NCI-H128 (cell line): Measurements from ENCODE around the gene SLC7A10.

Experiments used
- DNase-seq: peaks from one replicate; lab custom pipeline; 2025; ENCODE audit not compliant: unreplicated experiment; lab: John Stamatoyannopoulos, UW

The SLC7A10 gene

GRCh38 chr19:33255781-33256180 is 30.1 kb upstream of the SLC7A10 start:
- DNase-seq = no peak

DNA sequence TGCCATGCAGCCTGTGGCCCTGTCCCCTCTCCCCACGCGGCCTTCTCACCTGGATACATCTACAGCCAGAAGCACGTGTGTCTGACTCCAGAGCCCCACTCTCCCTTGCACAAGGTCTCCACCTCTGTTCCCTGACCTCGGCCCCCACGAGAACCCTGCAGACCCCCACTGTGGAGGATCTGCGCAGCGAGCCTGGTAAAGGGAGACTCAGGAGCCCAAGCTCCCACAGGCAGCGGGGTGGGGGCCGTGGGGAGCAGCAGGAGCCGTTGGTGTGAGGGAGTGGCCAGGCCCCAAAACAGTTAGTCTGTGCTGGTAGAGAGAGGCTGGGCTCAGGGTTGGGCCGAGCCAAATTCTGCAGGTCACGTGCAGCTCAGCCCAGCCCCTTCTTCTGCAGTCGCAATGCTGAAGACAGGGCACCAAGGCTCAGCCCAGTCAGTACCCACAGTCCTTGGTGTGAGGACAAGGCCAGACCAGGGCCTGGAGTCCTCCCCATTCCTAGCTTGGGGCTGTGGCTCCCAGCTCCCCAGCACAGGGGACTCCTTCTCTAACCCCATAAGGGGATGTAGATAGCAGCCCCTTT is 28.7 kb upstream of the SLC7A10 start:
- DNase-seq = no peak

DNA sequence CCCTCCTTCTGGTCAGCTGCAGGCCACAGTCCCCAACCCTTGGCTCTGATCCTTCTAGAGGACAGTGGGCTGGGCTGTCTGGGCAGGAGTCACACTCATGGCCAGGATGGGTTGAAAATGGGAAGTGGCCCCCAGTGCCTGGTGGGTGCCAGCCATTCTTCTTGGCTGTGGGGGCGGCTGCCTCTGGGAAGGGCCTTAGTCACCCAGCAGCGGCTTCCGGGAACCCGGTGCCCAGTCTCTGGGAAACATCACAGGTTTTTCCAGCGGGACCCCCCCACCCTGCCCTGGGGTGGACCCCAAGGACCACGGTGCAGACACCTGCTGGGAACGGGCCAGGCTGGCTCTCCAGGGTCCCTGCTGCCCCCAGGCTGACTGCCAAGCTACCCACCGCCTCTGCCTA is 27.3 kb upstream of the SLC7A10 start:
- DNase-seq = no peak

DNA sequence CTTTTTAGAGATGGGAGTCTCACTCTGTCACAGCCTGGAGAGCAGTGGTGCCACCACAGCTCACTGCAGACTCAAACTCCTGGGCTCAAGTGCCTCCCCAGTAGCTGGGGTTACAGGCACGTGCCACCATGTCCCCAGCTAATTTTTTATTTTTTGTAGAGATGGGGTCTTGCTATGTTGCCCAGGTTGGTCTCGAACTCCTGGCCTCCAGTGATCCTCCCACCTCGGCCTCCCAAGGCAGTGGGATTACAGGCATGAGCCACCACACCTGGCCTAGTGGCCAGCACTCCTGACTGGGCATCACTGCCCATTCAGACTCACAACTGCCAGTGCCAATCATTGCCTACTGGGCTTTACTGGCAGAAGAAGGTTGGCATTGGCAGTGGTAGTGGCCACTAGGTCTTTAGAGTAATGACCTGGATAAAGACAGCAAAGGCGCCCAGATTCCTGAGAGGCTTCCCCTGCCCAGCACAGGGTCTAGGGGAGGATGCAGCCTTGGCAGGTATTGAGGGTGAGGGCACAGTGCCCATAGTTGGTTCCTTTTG is 26.8 kb upstream of the SLC7A10 start:
- DNase-seq = no peak

- DNase-seq = no peak
Observed at GRCh38 chr19:33251526-33252090, 26.0 kb upstream of the SLC7A10 start.

DNA sequence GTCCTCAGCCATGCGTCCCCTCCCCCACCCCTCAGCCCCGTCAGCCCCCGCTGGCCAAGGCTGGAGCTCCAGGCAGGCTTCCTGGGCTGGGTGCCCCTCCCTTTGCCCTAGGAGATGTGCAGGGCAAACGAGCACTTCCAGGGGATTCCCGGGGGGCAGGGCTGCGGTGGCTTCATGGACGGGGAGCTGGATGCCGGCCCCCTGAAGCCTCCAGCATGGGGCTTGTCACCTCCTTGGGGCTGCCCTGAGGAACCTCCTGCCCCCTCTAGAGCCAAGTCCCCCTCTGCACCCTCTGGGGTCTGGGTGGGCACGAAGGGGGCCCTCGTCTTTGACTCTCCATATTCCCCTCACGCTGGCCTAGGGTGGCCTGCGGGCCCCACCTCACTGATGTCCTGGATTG is 25.4 kb upstream of the SLC7A10 start:
- no peak for DNase-seq

GRCh38 chr19:33250500-33250899 is 24.9 kb upstream of the SLC7A10 start:
- DNase-seq = no peak

DNA sequence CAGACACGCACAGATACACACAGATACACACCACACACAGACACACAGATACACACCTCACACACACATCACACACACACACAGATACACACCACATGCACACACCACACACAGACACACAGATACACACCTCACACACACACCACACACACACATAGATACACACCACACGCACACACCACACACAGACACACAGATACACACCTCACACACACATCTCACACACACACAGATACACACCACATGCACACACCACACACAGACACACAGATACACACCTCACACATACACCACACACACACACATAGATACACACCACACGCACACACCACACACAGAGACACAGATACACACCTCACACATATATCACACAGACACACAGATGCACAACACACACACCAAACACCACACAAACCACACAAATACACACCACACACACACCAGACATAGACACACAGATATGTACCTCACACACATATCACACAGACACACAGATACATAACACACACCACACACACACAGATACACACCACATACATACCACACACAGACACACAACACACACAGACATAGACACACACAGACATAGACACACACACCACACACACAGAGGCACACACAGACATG is 24.2 kb upstream of the SLC7A10 start:
- DNase-seq = no peak

DNA sequence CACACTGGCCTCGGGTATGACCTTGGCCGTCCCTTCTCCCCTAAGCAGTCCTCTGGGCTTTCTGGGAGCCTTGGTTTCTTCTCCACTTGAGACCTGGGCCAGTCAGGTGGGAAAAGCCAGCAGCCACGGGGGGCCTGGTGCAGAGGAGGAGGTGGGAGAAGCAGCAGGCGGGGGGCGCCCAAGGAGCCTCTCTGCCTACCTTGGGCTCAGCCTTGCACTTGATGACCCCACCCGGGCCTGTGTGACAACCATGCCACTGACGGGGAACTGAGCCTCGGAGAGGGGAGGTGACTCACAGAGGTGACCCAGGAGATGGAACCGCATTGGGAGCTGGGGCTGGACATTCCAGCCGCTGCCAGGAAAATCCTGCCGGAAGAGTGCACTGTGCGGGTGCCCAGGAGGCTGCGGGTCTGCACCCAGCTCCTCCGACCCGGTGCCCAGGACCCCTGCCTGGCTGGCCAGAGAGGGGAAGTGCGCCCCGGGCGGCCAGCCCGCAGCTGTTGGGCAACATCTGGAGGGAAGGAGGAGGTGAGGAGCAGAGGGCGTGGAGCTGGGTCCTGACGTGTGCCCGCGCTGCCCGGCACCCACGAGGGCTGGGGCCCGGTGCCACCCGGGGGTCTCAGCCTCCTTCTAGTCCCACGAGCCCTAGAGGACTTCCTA is 23.4 kb upstream of the SLC7A10 start:
- no peak for DNase-seq

GRCh38 chr19:33248553-33248953 is 22.9 kb upstream of the SLC7A10 start:
- no peak for DNase-seq

- DNase-seq = no peak
Observed at GRCh38 chr19:33248104-33248503, 22.5 kb upstream of the SLC7A10 start.

DNA sequence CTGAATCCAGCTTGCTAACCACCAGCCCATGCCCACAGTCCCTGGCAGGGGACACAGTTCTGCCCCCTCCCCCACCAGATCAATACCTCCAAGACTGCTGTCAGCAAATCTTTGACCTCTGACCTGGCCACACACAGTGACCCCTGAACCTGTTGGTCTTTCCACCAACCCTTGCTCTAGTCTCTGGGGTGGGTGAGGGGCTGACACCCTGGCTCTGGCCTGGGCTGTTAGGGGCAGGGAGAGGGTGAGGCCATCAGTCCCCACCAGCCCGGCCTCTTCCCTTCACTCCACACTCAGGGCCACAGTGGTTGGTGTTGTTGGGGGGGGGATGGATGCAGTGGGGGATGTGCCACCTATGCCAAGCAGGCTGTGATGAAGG is 21.8 kb upstream of the SLC7A10 start:
- DNase-seq = no peak

- no peak for DNase-seq
Observed at GRCh38 chr19:33246709-33247440, 21.2 kb upstream of the SLC7A10 start.

- no peak for DNase-seq
Observed at GRCh38 chr19:33245948-33246708, 20.5 kb upstream of the SLC7A10 start.

DNA sequence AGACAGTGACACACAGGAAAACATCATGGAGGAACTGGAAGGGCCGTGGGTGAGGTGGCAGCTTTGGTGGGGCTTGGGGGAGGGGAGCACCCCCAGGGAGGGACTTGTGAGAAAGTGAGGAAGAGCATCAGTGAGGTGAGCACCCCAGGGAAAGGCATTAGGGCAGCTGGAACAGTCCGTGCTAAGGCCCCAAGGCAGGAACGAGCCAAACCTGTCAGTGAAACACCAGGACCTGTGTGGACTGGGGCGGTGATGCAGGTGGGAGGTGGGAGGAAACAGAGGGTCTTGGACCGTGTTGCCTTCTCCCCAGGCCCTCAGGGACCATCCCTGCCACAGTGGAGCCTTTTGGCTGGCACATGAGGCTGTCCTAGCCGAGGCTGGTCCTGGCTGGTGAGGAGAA is 17.3 kb upstream of the SLC7A10 start:
- no peak for DNase-seq

DNA sequence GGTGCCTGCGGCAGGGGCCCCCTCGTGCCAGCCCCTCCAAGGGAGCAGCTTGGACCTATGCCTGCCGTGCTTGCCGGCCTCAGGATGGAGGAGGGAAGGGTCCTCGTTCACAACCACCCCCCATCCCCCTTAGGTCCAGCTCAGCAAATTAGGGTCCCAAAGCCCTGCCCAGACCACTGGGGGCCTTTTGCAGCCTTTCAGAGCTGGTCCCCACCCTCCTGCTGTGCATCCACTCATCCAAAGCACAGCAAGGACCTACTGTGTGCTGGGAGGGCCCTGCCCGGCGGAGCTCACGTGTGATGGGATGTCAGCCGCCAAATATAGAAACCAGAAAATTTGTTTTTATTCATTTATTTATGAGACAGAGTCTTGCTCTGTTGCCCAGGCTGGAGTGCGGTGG is 16.5 kb upstream of the SLC7A10 start:
- DNase-seq = no peak

DNA sequence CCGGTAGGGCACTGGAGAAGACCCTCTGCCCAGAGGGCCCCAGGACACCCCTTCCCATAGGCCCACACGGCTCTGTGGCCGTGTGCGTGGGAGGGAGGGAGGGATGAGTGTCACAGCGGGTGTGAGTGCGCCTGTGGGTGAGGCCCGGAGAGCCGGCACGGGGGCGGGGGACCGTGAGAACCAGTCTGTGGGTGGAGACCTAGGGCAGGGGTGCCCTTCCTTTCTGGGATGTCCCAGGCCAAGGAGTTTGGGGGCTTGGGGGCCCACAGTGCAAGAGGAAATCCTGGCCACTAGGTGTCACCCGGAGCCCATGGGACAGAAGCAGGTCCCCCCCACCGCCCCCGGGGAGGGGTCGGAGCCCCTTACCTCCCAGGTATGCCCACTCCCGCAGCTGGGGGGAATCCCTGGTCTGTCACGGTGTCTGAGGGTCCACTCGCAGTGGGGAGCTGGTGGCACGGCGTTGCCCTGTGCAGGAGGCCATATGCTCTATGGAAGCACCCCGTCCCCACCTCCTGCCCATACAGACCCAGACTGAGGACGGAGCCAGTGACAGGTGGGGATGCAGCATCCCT is 16.0 kb upstream of the SLC7A10 start:
- DNase-seq = no peak

- no peak for DNase-seq
Observed at GRCh38 chr19:33241091-33241529, 15.5 kb upstream of the SLC7A10 start.

DNA sequence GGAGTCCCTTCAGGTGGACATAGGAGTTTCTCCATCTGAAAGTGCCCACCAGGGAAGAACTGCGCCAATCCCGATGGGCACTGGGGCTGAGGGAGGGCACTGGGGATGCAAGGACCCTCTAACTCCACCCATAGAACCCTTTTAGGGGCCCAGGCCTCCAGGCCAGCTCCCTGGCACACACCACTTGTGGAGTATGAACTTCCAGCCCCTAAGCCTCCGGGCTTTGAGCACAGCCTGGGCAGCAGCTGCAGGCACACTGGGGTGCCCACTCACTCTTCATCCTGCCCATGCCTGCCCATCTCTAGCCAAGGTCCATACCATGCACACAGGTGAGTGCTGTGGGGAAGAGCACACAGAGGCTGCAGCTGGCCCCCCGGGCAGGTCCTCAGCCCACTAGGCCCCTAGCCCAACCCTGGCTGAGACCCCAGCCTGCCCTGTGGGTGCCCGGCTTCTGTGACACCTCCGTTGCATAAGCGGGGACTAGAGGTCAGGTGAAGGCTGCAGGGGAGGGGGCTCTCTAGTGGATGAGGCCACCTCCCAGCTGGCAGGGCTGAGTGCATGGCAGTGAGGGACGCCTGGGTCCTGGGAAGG is 14.6 kb upstream of the SLC7A10 start:
- no peak for DNase-seq
